ENCODE data around the gene ALDOB. TPM values are rescaled to one million over a fixed set of nuclear protein-coding genes. Genes with fewer than 3 reads are reported as not detected.

Gene ALDOB
- polyA plus RNA-seq, 1 donor from 2014 or later: not detected

GRCh38 chr9:101433229-101433628 lies 2.3 kb downstream of the ALDOB start:
- Histone ChIP-seq H3K79me2 (replicated peaks; ENCODE audit: insufficient read depth, low read length) (no peaks in the 10 kb centered on the region), H3K9me2 (ENCODE audit: insufficient read depth, low read length) (no peaks in the 10 kb centered on the region), H3K9ac (ENCODE audit: low read length) (no peak overlapping the region), H4K20me1 (ENCODE audit: insufficient read depth) (no peaks in the 10 kb centered on the region), H3K27ac (ENCODE audit: low read length) (no peak overlapping the region), H3K36me3 (ENCODE audit: insufficient read depth, low read length) (no peaks in the 10 kb centered on the region), H3F3A (ENCODE audit: insufficient read depth, low read length, poor library complexity, severe bottlenecking) (no peaks in the 10 kb centered on the region), H3K9me3 (ENCODE audit: low read length) (no peaks in the 10 kb centered on the region), H2AFZ (ENCODE audit: low read depth, low read length) (no peak overlapping the region), H3K4me2 (ENCODE audit: low read length) (no peak overlapping the region), H3K27me3 (ENCODE audit: insufficient read depth, low read depth, low read length) (no peaks in the 10 kb centered on the region), H3K4me3 (ENCODE audit: low read length) (no peak overlapping the region)
- TF ChIP-seq EZH2 (IDR thresholded peaks at IDR 0.05; ENCODE audit: borderline replicate concordance, insufficient read depth, low read length, poor library complexity, severe bottlenecking) (no peak), POLR2AphosphoS5 (IDR thresholded peaks at IDR 0.05) (no peak), CTCF (IDR thresholded peaks at IDR 0.05; ENCODE audit: poor library complexity, severe bottlenecking) (no peak), SMC3 (conservative IDR thresholded peaks at IDR 0.05; ENCODE audit: poor library complexity) (no peak), MXI1 (conservative IDR thresholded peaks at IDR 0.05; ENCODE audit: poor library complexity, severe bottlenecking) (no peak), RAD21 (conservative IDR thresholded peaks at IDR 0.05) (no peak), EP300 (conservative IDR thresholded peaks at IDR 0.05; ENCODE audit: poor library complexity, severe bottlenecking) (no peak), REST (IDR thresholded peaks at IDR 0.05; ENCODE audit: borderline replicate concordance) (no peak), TAF1 (IDR thresholded peaks at IDR 0.05; ENCODE audit: low read depth) (no peak)

GRCh38 chr9:101432740-101433139 lies 2.8 kb downstream of the ALDOB start:
- Histone ChIP-seq H3K79me2 (replicated peaks; ENCODE audit: insufficient read depth, low read length) (no peaks in the 10 kb centered on the region), H3F3A (ENCODE audit: insufficient read depth, low read length, poor library complexity, severe bottlenecking) (no peaks in the 10 kb centered on the region), H3K4me2 (ENCODE audit: low read length) (no peak overlapping the region), H3K36me3 (ENCODE audit: insufficient read depth, low read length) (no peaks in the 10 kb centered on the region), H3K4me3 (ENCODE audit: low read length) (no peak overlapping the region), H3K27me3 (ENCODE audit: insufficient read depth, low read depth, low read length) (no peaks in the 10 kb centered on the region), H3K27ac (ENCODE audit: low read length) (no peak overlapping the region), H3K9me3 (ENCODE audit: low read length) (no peaks in the 10 kb centered on the region), H3K9ac (ENCODE audit: low read length) (no peak overlapping the region), H3K9me2 (ENCODE audit: insufficient read depth, low read length) (no peaks in the 10 kb centered on the region), H2AFZ (ENCODE audit: low read depth, low read length) (no peak overlapping the region), H4K20me1 (ENCODE audit: insufficient read depth) (no peaks in the 10 kb centered on the region)
- TF ChIP-seq RAD21 (conservative IDR thresholded peaks at IDR 0.05) (no peak), TAF1 (IDR thresholded peaks at IDR 0.05; ENCODE audit: low read depth) (no peak), CTCF (IDR thresholded peaks at IDR 0.05; ENCODE audit: poor library complexity, severe bottlenecking) (no peak), POLR2AphosphoS5 (IDR thresholded peaks at IDR 0.05) (no peak), EP300 (conservative IDR thresholded peaks at IDR 0.05; ENCODE audit: poor library complexity, severe bottlenecking) (no peak), MXI1 (conservative IDR thresholded peaks at IDR 0.05; ENCODE audit: poor library complexity, severe bottlenecking) (no peak), REST (IDR thresholded peaks at IDR 0.05; ENCODE audit: borderline replicate concordance) (no peak), SMC3 (conservative IDR thresholded peaks at IDR 0.05; ENCODE audit: poor library complexity) (no peak), EZH2 (IDR thresholded peaks at IDR 0.05; ENCODE audit: borderline replicate concordance, insufficient read depth, low read length, poor library complexity, severe bottlenecking) (no peak)

Data from neural cell (in vitro differentiated cells).